NCI-H2196 (cell line): ENCODE results near the gene RETREG3.
"Not testable (repeated sequence)": the region's sequence is repeated elsewhere in the genome, so short reads cannot be mapped to it uniquely, and the experiment has no call there.

Experiments used
- DNase-seq: peaks from one replicate; lab custom pipeline; 2025; ENCODE audit not compliant: unreplicated experiment; lab: John Stamatoyannopoulos, UW

RETREG3 gene

GRCh38 chr17:42609182-42609813 lies at the start of gene RETREG3, which contains the start of gene TUBG1:
Gene RETREG3, minus strand, starts transcription at chr17:42609374. Its CDS starts 50 bp downstream, at chr17:42609324.
Gene TUBG1, plus strand, starts transcription at chr17:42609683. Its CDS starts 55 bp downstream, at chr17:42609738.
- DNase-seq: peak; percentile 93

- DNase-seq: no peak
These were observed 48.8 kb upstream of the RETREG3 start for GRCh38 chr17:42657824-42658588.

GRCh38 chr17:42655528-42655927 lies 46.4 kb upstream of the RETREG3 start:
- DNase-seq: no peak

GRCh38 chr17:42653179-42654124 lies 44.3 kb upstream of the RETREG3 start:
- DNase-seq: no peak

GRCh38 chr17:42651392-42651791 lies 42.2 kb upstream of the RETREG3 start:
- no peak for DNase-seq

- DNase-seq: no peak
These were observed 38.6 kb upstream of the RETREG3 start for GRCh38 chr17:42647778-42648177.

- no peak for DNase-seq
These were observed 33.2 kb upstream of the RETREG3 start for GRCh38 chr17:42642336-42642735.

GRCh38 chr17:42640121-42640520 lies 30.9 kb upstream of the RETREG3 start:
- DNase-seq: no peak

- no peak for DNase-seq
These were observed 30.4 kb upstream of the RETREG3 start for GRCh38 chr17:42639525-42640113.

- DNase-seq: no peak
These were observed 23.8 kb upstream of the RETREG3 start for GRCh38 chr17:42632949-42633444.

- no peak for DNase-seq
These were observed 20.3 kb upstream of the RETREG3 start for GRCh38 chr17:42629411-42630009.

- DNase-seq: not testable (repeated sequence)
These were observed 18.0 kb upstream of the RETREG3 start for GRCh38 chr17:42627032-42627764.

GRCh38 chr17:42623732-42624596 lies 14.8 kb upstream of the RETREG3 start:
- peak; percentile 64 for DNase-seq

GRCh38 chr17:42623271-42623670 lies 14.1 kb upstream of the RETREG3 start:
- no peak for DNase-seq

GRCh38 chr17:42621987-42622386 lies 12.8 kb upstream of the RETREG3 start:
- DNase-seq: not testable (repeated sequence)

GRCh38 chr17:42618442-42619150 lies 9.4 kb upstream of the RETREG3 start:
- peak; percentile 37 for DNase-seq

- DNase-seq: peak; percentile 5
These were observed 8.8 kb upstream of the RETREG3 start for GRCh38 chr17:42617956-42618431.
